LNCAP (cell line): ENCODE results near the gene OTX2.

Experiments used
- CTCF ChIP-seq: fragments of 450-650 bp; IDR thresholded peaks from 2 replicates; pipeline ENCODE4 v1.5.1; 2017; ENCODE audit warnings: mild to moderate bottlenecking

The OTX2 gene

GRCh38 chr14:56753396-56753795 is 56.9 kb downstream of the OTX2 start:
- no peak for TF ChIP-seq CTCF

GRCh38 chr14:56752428-56752827 is 57.9 kb downstream of the OTX2 start:
- no peak for TF ChIP-seq CTCF

- no peak for TF ChIP-seq CTCF
These were observed 58.8 kb downstream of the OTX2 start for GRCh38 chr14:56751471-56751870.
